Measurements from ENCODE around the gene EFCAB13. TPM values are rescaled to one million over a fixed set of nuclear protein-coding genes. Genes with fewer than 3 reads are reported as not detected.
A peak's percentile ranks its signal among the peaks of the same experiment; 100 is the strongest.

Gene EFCAB13
- total and polyA plus RNA-seq, 12 donors: 1.1 to 7.5 (median 3.4) TPM

- Histone ChIP-seq H3K27ac (no peak overlapping the region), H3K36me3 (replicated peaks in 1 of 2) (no peaks in the 10 kb centered on the region), H3K4me1 (replicated peaks in 1 of 2) (peaks cover 0 to 22% of the 10 kb centered on the region in 2 donors), H3K27me3 (no peaks in the 10 kb centered on the region), H3K4me3 (no peak overlapping the region), H3K9me3 (replicated peaks in 1 of 3) (no peaks in the 10 kb centered on the region)
- intact Hi-C loops (cut with DNase I): loop anchor here (5.0 to 10.0 kb wide), 2 partner anchors 86 to 374 kb away; no protein-coding TSS in a partner anchor
- 96 to 98% (median 97%) methylated on average over 3 of the region's 3 CpGs for WGBS, 4 donors
- TF ChIP-seq POLR2A (IDR thresholded peaks at IDR 0.05): no peak
- TF ChIP-seq, protein P1, sequence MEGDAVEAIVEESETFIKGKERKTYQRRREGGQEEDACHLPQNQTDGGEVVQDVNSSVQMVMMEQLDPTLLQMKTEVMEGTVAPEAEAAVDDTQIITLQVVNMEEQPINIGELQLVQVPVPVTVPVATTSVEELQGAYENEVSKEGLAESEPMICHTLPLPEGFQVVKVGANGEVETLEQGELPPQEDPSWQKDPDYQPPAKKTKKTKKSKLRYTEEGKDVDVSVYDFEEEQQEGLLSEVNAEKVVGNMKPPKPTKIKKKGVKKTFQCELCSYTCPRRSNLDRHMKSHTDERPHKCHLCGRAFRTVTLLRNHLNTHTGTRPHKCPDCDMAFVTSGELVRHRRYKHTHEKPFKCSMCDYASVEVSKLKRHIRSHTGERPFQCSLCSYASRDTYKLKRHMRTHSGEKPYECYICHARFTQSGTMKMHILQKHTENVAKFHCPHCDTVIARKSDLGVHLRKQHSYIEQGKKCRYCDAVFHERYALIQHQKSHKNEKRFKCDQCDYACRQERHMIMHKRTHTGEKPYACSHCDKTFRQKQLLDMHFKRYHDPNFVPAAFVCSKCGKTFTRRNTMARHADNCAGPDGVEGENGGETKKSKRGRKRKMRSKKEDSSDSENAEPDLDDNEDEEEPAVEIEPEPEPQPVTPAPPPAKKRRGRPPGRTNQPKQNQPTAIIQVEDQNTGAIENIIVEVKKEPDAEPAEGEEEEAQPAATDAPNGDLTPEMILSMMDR (IDR thresholded peaks at IDR 0.05): no peak
- no peak for DNase-seq
Measured at GRCh38 chr17:47318197-47318918, 5.4 kb upstream of the EFCAB13 start.

DNA sequence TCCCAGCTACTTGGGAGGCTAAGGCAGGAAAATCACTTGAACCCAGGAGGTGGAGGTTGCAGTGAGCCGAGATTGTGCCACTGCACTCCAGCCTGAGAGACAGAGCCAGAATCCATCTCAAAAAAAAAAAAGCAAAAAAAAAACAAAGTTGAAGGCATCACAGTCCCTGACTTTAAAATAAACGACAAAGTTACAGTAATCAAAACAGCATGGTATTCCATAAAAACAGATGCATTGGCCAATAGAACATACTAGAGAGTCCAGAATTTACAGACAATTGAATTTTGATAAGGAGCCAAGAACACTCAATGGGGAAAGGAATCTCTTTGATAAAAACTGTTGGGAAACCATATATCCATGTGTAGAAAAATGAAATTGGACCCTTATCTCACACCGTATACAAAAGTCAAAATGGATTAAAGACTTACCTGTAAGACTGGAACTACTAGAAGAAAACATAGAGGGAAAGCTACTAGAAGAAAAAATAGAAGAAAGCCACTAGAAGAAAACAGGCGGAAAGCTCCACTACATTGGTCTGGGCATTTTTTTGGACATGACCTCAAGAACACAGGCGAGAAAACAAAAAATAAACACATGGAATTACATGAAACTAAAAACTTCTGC, 2.8 kb upstream of the EFCAB13 start:
- TF ChIP-seq, protein P1 (IDR thresholded peaks at IDR 0.05): no peak
- TF ChIP-seq POLR2A (IDR thresholded peaks at IDR 0.05): no peak
- WGBS, 4 donors: 74 to 86% (median 83%) methylated on average over 5 of the region's 5 CpGs
- H3K27me3 ChIP-seq: no peaks in the 10 kb centered on the region

GRCh38 chr17:47324224-47325020, 667 bp downstream of the EFCAB13 start:
- no peaks in the 10 kb centered on the region for H3K9me3 ChIP-seq (replicated peaks in 1 of 3)
- no peaks in the 10 kb centered on the region for H3K27me3 ChIP-seq
- peaks cover 0 to 4% of the 10 kb centered on the region in 2 donors for H3K4me1 ChIP-seq (replicated peaks in 1 of 2)
- DNase-seq: peak; percentile 38 to 78 (median 65)
- no peaks in the 10 kb centered on the region for H3K36me3 ChIP-seq (replicated peaks in 1 of 2)
- 14 to 32% (median 24%) methylated on average over 27 to 28 of the region's 28 CpGs for WGBS, 4 donors
- peak overlapping the region; percentile 24 to 70 (median 46) for H3K4me3 ChIP-seq
- intact Hi-C loops (cut with DNase I): no loop called here
- TF ChIP-seq, protein P1 (IDR thresholded peaks at IDR 0.05): no peak
- TF ChIP-seq POLR2A (IDR thresholded peaks at IDR 0.05): peak in 1 of 2 donors; percentile 3
- peak overlapping the region; percentile 16 to 96 (median 86) for H3K27ac ChIP-seq

More for the DNA sequence above, 2.8 kb upstream of the EFCAB13 start:
- no peaks in the 10 kb centered on the region for H3K9me3 ChIP-seq (replicated peaks in 1 of 3)
- DNase-seq: no peak
- no peak overlapping the region for H3K4me3 ChIP-seq
- no peak overlapping the region for H3K27ac ChIP-seq
- peaks cover 0 to 6% of the 10 kb centered on the region in 2 donors for H3K4me1 ChIP-seq (replicated peaks in 1 of 2)
- intact Hi-C loops (cut with DNase I): no loop called here
- H3K36me3 ChIP-seq (replicated peaks in 1 of 2): no peaks in the 10 kb centered on the region

GRCh38 chr17:47325176-47325575, 1.4 kb downstream of the EFCAB13 start:
- intact Hi-C loops (cut with DNase I): no loop called here
- Histone ChIP-seq H3K9me3 (replicated peaks in 1 of 3) (no peaks in the 10 kb centered on the region), H3K4me1 (replicated peaks in 1 of 2) (peaks cover 0 to 4% of the 10 kb centered on the region in 2 donors), H3K36me3 (replicated peaks in 1 of 2) (no peaks in the 10 kb centered on the region), H3K27me3 (no peaks in the 10 kb centered on the region), H3K4me3 (no peak overlapping the region), H3K27ac (no peak overlapping the region)
- DNase-seq: no peak
- TF ChIP-seq POLR2A (IDR thresholded peaks at IDR 0.05): no peak
- TF ChIP-seq, protein P1 (IDR thresholded peaks at IDR 0.05): no peak
- 89 to 100% (median 100%) methylated on average over 1 of the region's 1 CpG; no CpG with 5 or more reads in 1 of the 4 donors for WGBS, 4 donors

Data from adrenal gland (tissue), 12 donors.